AG04449 (cell line): Measurements from ENCODE around the gene SLC38A3.
A peak's percentile ranks its signal among the peaks of the same experiment; 100 is the strongest.
"Not testable (repeated sequence)": the region's sequence is repeated elsewhere in the genome, so short reads cannot be mapped to it uniquely, and the experiment has no call there.

Source experiments
- CTCF ChIA-PET: fragments of 350-600 bp; formaldehyde crosslinking; extraction: SDS; loops from one replicate; lab custom pipeline; 2021; ENCODE audit warnings: antibody characterized with exemption; lab: Yijun Ruan, JAX
- POLR2A ChIA-PET: fragments of 400-600, 350-600 bp; formaldehyde crosslinking; extraction: SDS; loops from one replicate; lab custom pipeline; 2020; ENCODE audit warnings: antibody characterized with exemption, inconsistent platforms; lab: Yijun Ruan, JAX
- DNase-seq: peaks from one replicate; pipeline ENCODE4 v3.0.0-alpha.2; 2010; ENCODE audit warnings: low read depth, low spot score
- H3K4me3 ChIP-seq: 2 replicates; pipeline ENCODE4 v1.5.1; 2011; ENCODE audit warnings: low read depth, mild to moderate bottlenecking, control low read depth, low read length
- TF ChIP-seq, protein P1 (sequence below): IDR thresholded peaks from one replicate; pipeline ENCODE4 v1.5.1; 2011; ENCODE audit warnings: mild to moderate bottlenecking, moderate library complexity, low read length, control low read depth, inconsistent platforms; ENCODE audit not compliant: insufficient read depth; ENCODE audit errors: missing control alignments

SLC38A3 gene

DNA sequence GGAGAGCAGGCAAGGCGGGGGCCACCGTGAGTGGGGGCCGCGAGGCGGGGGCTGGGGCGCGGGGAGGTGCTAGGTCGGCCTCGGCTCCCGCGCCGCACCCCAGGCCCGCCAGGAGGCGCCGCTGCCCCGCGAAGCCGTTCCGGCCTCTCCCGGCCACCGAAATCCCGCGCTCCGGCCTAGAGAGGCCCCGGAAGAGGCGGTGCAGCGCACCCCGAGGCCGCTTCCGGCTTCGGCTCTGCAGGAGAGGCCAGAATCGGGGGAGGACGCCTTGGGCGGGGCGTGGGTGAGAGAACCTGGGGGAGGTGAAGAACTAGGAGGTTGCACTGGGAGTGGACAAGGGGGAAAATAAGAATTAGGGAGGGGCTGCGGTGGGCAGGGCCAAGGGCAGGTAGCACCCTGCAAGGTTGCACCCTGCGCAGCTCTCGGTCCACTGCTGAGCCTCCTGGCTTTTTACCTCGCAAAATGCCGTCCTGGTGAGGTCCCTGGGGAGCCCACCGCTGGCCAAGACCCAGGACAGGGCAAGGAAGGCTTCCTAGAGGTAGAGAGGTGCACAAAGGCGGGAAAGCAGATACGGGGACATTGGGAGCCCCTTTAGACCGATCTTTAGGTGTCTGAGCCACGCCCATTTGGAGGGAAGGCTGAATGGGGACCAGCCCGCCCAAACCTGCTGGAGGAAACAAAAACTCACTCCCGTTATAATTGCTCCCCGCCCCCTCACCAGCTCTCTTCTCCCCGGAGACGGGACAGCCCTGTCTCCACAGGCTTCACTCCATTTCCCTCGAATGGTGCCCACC, 22.5 kb downstream of the SLC38A3 start:
- no peak for DNase-seq
- TF ChIP-seq, protein P1, sequence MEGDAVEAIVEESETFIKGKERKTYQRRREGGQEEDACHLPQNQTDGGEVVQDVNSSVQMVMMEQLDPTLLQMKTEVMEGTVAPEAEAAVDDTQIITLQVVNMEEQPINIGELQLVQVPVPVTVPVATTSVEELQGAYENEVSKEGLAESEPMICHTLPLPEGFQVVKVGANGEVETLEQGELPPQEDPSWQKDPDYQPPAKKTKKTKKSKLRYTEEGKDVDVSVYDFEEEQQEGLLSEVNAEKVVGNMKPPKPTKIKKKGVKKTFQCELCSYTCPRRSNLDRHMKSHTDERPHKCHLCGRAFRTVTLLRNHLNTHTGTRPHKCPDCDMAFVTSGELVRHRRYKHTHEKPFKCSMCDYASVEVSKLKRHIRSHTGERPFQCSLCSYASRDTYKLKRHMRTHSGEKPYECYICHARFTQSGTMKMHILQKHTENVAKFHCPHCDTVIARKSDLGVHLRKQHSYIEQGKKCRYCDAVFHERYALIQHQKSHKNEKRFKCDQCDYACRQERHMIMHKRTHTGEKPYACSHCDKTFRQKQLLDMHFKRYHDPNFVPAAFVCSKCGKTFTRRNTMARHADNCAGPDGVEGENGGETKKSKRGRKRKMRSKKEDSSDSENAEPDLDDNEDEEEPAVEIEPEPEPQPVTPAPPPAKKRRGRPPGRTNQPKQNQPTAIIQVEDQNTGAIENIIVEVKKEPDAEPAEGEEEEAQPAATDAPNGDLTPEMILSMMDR: peak; percentile 78
- ChIA-PET POLR2A (interaction anchor here (0.8 to 1.1 kb wide), 4 partner anchors 19 to 97 kb away, joined by 3 to 4 read pairs (median 3); no protein-coding TSS in a partner anchor), CTCF (interaction anchor here (0.9 to 47.4 kb wide), 12 partner anchors 9 to 106 kb away, joined by 3 to 1609 read pairs (median 25); partner anchors contain the start of genes GNAI2, GNAT1, HYAL2 and LSMEM2)
- peak overlapping the region; percentile 80 for H3K4me3 ChIP-seq

DNA sequence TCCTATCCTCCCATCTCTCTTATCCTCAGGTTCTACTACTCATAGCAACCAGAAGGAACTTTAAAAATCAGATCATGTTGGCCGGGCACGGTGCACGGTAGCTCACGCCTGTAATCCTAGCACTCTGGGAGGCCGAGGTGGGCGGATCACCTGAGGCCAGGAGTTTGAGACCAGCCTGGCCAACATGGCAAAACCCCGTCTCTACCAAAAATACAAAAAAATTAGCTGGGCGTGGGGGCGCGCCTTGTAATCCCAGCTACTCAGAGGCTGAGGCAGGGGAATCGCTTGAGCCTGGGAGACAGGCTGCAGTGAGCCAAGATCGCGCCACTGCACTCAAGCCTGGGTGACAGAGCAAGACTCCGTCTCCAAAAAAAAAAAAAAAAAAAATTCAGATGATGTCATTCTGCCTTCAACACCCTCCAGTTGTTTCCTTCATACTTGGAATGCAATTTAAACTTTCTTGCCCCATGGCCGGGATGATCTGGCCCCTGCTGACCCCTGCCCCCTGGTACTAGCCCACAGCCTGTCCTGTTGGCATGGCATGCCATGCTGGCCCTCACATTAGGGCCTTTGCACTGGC, 23.2 kb downstream of the SLC38A3 start:
- CTCF ChIA-PET: interaction anchor here (0.8 to 47.4 kb wide), 9 partner anchors 9 to 97 kb away, joined by 3 to 1609 read pairs (median 32); partner anchors contain the start of genes GNAI2, GNAT1, HYAL2 and LSMEM2
- POLR2A ChIA-PET, DNase-seq: not testable (repeated sequence)
- H3K4me3 ChIP-seq: peak overlapping the region; percentile 80

DNA sequence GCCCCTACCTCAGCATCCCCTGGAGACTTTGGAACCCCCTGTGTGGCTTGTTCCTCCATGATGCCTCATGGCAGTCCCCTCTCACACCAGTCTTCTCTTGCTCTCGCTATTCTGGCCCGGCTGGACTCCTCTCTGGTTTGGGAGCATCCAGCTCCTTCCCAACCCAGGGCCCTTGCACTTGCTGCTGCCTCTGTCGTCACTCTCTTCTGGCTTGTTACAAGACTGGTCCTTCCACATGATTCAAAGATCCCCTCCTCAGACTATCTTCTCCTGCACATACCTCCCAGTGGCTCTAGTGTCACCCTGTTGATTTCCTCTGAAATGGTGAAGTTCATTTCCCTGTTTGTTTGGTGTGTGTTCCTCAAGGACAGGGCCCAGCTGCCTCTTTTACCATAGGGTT, 24.4 kb downstream of the SLC38A3 start:
- DNase-seq: no peak
- POLR2A ChIA-PET: no interaction called here
- CTCF ChIA-PET: interaction anchor here (1.2 to 47.4 kb wide), 8 partner anchors 7 to 91 kb away, joined by 3 to 1609 read pairs (median 32); partner anchors contain the start of genes GNAI2, GNAT1, LSMEM2 and SEMA3B
- TF ChIP-seq, protein P1: no peak
- H3K4me3 ChIP-seq: no peak overlapping the region

DNA sequence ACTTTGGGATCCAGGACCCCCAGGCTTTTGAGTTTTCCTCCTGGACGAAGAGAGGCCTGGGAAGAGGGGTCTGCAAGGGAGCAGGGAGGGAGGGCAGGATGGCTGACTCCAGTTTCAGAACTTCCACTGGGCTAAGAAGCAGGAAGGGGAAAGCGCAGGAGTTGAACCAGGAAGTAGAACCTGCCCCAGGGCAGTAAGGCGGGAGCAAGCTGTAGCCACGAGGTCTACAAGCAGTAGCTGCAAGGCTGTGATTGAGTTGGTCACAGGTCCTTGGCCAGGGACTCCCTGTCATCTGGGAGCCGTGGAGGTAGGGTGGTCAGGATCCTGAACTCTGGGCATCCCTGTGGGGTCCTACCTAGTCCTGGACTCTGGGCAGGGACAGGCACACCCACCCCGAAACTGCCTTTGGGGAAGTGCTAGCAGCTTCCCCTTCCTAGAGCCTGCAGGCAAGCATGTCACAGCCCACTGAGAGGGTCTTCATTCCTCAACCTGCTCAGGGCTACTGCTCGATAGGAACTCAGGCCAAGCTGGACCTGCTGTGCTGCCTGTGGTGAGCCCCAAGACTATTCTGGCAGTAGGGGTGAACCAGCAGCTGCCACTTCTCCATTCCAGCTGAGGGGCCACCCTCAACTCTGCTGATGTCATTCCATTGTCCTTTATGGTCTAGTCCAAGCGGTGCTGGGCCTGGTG, 25.2 kb downstream of the SLC38A3 start:
- DNase-seq: no peak
- ChIA-PET POLR2A (no interaction called here), CTCF (interaction anchor here (1.2 to 47.4 kb wide), 6 partner anchors 10 to 90 kb away, joined by 3 to 1609 read pairs (median 192); partner anchors contain the start of genes GNAT1, LSMEM2, SEMA3B and SLC38A3)
- no peak overlapping the region for H3K4me3 ChIP-seq
- TF ChIP-seq, protein P1: no peak

DNA sequence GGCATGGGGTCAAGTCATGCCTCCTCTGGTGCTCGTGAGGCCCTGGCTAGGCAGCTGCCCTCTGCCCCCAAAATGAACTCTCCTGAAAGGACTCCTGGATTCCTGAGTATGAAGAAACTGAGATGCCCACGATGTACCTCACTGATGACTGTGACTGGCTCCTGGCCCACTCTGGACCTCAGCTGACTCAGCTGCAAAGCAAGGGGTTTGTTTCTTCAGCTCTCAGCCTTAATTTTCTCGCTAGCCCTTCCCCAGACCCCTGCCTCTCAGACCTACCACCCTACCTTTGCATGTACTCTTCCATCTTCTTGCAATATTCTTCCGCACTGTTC, 25.7 kb downstream of the SLC38A3 start:
- POLR2A ChIA-PET: interaction anchor here (0.7 kb wide), 1 partner anchor 17 kb away, joined by 3 read pairs; no protein-coding TSS in a partner anchor
- H3K4me3 ChIP-seq: no peak overlapping the region

DNA sequence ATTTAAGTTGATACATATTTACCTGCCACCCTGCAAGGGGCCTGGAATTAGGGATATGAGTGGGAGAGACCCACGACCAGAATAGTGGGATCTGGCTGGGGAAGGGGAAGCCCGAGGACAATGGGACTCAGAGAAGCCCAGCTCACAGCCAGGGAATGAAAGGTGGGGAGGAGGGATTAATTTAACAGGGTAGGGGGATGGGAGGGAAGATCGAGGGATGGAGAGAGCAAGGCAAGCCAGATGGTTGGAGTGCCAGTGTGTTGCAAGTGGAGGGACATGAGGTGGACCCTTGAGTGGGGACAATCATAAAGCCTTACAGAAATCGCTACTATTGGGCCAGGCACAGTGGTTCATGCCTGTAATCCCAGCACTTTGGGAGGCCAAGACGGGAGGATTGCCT, 26.5 kb downstream of the SLC38A3 start:
- ChIA-PET CTCF (interaction anchor here (1.3 to 47.4 kb wide), 4 partner anchors 13 to 43 kb away, joined by 5 to 1609 read pairs (median 697); partner anchors contain the start of genes GNAT1, LSMEM2, SEMA3B and SLC38A3), POLR2A (interaction anchor here (0.7 kb wide), 1 partner anchor 16 kb away, joined by 3 read pairs; no protein-coding TSS in a partner anchor)

More for the DNA sequence above, 25.7 kb downstream of the SLC38A3 start:
- CTCF ChIA-PET: interaction anchor here (1.3 to 47.4 kb wide), 4 partner anchors 14 to 42 kb away, joined by 5 to 1609 read pairs (median 697); partner anchors contain the start of genes GNAT1, LSMEM2, SEMA3B and SLC38A3
- TF ChIP-seq, protein P1: no peak
- no peak for DNase-seq

More for the DNA sequence above, 26.5 kb downstream of the SLC38A3 start:
- TF ChIP-seq, protein P1: no peak
- H3K4me3 ChIP-seq: no peak overlapping the region
- DNase-seq: no peak
